Effector memory CD8-positive, alpha-beta T cell (primary cell): ENCODE results near the gene CXXC5.
A peak's percentile ranks its signal among the peaks of the same experiment; 100 is the strongest.

ENCODE experiments used
- ATAC-seq: fragments of 150-1000 bp; cut with Tn5 transposase; replicated peaks from 2 replicates; pipeline ENCODE4 v1.10.0; 2021; ENCODE audit warnings: mild to moderate bottlenecking, moderate library complexity
- DNase-seq, 3 experiments: peaks; one replicate each; pipeline ENCODE4 v3.0.0; 2021
- H3K27ac Mint-ChIP-seq, 2 donors: one replicate each; pipeline ENCODE4 v1.8.0; 2022; ENCODE audit warnings: mild to moderate bottlenecking in 2 of 2, mixed read lengths in 2 of 2, moderate library complexity in 2 of 2
- H3K27me3 Mint-ChIP-seq, 2 donors: one replicate each; pipeline ENCODE4 v1.8.0; 2022; ENCODE audit warnings: mixed read lengths in 2 of 2
- H3K36me3 Mint-ChIP-seq: one replicate; pipeline ENCODE4 v1.8.0; 2022; ENCODE audit warnings: mild to moderate bottlenecking, moderate library complexity, mixed read lengths; ENCODE audit not compliant: insufficient read depth
- H3K4me1 Mint-ChIP-seq, 2 donors: one replicate each; pipeline ENCODE4 v1.8.0; 2022; ENCODE audit warnings: low read depth in 2 of 2, mixed read lengths in 2 of 2
- H3K4me3 Mint-ChIP-seq, 2 donors: one replicate each; pipeline ENCODE4 v1.8.0; 2022; ENCODE audit warnings: mild to moderate bottlenecking in 2 of 2, mixed read lengths in 2 of 2, moderate library complexity in 2 of 2
- H3K9me3 Mint-ChIP-seq, 2 donors: one replicate each; pipeline ENCODE4 v1.8.0; 2022; ENCODE audit warnings: mixed read lengths in 2 of 2

Gene CXXC5

GRCh38 chr5:139667730-139668063 lies 19.5 kb downstream of the CXXC5 start:
- Mint-ChIP-seq H3K27me3 (no peaks in the 10 kb centered on the region), H3K9me3 (no peaks in the 10 kb centered on the region), H3K27ac (peak overlapping the region; percentile 90 to 96), H3K36me3 (peaks cover 4% of the 10 kb centered on the region), H3K4me3 (peak overlapping the region; percentile 81 to 92), H3K4me1 (peaks cover 55 to 58% of the 10 kb centered on the region in 2 donors)
- DNase-seq (no peak), ATAC-seq (no peak)

DNA sequence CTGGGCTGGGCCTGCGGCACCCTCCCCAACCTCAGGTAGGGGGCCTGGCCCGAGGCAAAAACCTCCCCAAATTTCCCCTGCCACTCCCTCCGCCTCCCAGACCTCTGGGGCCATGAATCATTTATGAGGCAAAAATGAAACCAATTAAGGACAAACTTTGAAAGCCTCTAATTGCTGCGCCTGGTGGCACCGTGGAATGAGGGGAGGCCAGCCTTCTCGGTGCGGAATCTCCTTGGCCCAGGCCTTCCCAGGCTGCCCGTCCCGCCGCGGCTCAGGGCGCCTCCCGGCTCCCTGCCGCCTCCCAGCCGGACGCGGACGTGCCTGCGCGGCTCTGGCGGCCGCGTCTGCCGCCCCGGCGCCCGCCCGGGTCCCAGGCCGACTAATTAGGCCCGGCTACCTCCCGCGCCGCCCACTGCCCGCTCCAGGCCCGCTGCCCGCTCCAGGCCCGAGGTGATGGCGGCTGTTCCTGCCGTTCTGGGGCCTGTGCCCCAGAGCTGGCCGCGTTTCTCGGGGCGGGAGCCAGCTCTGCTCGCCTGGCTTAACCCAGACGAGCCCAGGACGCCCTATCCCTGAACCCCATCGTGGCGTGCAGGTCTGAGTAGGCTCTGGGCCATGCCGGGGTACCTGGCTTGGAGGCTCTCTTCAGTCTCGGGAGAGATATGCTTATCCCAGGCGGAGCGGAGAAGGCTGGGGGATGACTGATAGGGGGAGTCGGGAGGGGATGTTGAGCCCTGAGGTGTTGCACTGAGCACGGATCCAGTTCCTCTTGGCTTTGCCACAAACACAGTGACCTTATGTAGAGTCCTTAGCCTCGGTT lies 20.1 kb downstream of the CXXC5 start:
- ATAC-seq (peak; percentile 34), DNase-seq (peak in 2 of 3 experiments; percentile 22 to 37)
- Mint-ChIP-seq H3K9me3 (no peaks in the 10 kb centered on the region), H3K27me3 (no peaks in the 10 kb centered on the region), H3K4me3 (peak overlapping the region; percentile 81 to 92), H3K27ac (peak overlapping the region; percentile 90 to 96), H3K4me1 (peaks cover 53 to 55% of the 10 kb centered on the region in 2 donors), H3K36me3 (peaks cover 4% of the 10 kb centered on the region)

GRCh38 chr5:139668924-139669661 lies 20.9 kb downstream of the CXXC5 start:
- H3K27me3 Mint-ChIP-seq, result no peaks in the 10 kb centered on the region
- H3K36me3 Mint-ChIP-seq, result peaks cover 4% of the 10 kb centered on the region
- no peak for ATAC-seq
- H3K9me3 Mint-ChIP-seq, result no peaks in the 10 kb centered on the region
- no peak for DNase-seq
- peak overlapping the region; percentile 81 to 92 for H3K4me3 Mint-ChIP-seq
- peak overlapping the region; percentile 90 to 96 for H3K27ac Mint-ChIP-seq
- peaks cover 49 to 52% of the 10 kb centered on the region in 2 donors for H3K4me1 Mint-ChIP-seq

- H3K9me3 Mint-ChIP-seq, result no peaks in the 10 kb centered on the region
- DNase-seq (peak in 2 of 3 experiments; percentile 35 to 36), ATAC-seq (peak; percentile 39)
- peaks cover 4% of the 10 kb centered on the region for H3K36me3 Mint-ChIP-seq
- H3K27me3 Mint-ChIP-seq, result no peaks in the 10 kb centered on the region
- H3K4me1 Mint-ChIP-seq, result peaks cover 46 to 49% of the 10 kb centered on the region in 2 donors
- H3K4me3 Mint-ChIP-seq, result peak overlapping the region; percentile 81 to 92
- peak overlapping the region; percentile 90 to 96 for H3K27ac Mint-ChIP-seq
Measured at GRCh38 chr5:139669662-139670368, 21.7 kb downstream of the CXXC5 start.

DNA sequence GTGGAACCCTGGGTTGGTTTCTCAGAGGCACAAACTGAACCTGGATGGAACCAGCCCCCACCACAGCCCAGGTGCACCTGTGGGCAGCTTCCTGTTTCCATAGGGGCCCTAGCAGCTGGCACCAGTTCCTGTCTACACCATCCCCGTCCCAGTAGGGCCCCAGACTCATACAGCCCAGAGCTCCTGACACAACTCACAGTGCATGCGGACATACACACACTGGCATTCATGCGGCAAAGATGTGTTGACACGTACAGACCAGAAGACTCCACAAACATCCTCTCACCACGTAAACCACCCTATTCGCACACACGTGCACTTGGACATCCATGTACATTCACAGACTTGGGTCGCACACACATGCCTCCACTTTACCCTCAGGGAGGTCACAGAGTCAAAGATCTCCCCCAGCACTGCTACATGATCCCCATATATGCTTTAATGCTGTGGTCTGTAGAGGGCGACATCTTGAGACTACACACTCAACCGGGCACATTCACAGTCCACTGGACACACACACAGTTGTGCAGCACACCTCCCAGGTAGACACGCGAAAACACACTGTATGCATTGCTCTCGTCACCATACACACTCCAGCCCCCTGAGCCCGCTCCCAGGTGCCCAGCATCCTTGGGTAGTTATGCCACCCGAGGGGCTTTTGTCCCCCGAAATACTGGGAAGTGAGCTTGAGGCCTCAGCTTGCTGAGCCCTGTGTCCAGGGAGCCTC lies 22.4 kb downstream of the CXXC5 start:
- Mint-ChIP-seq H3K4me3 (peak overlapping the region; percentile 81 to 92), H3K4me1 (peaks cover 48 to 52% of the 10 kb centered on the region in 2 donors), H3K27ac (peak overlapping the region; percentile 90 to 96), H3K27me3 (no peaks in the 10 kb centered on the region), H3K36me3 (peaks cover 4% of the 10 kb centered on the region), H3K9me3 (no peaks in the 10 kb centered on the region)
- DNase-seq, result peak in 2 of 3 experiments; percentile 26 to 36
- peak; percentile 49 for ATAC-seq

DNA sequence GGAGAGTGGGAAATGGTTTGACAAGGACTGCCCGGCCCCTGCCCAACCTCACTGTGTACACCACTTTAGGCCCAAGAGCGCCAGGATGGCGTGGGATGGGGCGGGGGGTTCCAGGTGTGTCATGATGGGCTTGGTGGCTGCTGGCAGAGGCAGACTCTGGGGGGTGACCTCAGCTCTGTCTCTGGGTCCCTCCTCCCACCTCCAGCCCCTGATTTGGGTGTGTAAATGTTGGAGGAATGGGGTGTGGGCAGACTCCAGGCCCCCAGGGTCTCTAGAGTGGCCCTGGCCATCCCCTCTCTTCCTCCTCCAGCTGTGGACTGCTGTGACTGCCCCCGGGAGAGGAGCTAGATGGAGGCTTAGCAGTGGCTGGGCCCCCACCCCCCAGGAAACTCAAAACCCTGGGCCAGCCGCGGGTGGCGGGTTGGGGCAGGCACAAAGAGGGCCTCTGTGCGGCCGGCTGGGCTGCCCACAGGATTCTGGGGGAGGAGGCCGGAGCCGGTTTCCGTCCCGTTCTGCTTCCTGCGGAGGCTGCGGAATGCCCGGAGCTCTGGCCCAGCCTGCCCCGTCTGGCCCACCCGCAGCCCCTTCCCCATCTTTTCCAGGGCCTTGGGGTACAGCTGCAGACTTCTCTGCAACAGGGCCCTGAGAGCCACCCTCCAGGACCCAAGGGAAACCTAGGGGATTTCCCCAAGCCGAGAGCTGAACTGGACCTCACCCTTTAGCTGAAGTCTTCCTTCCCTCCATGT lies 23.1 kb downstream of the CXXC5 start:
- Mint-ChIP-seq H3K9me3 (no peaks in the 10 kb centered on the region), H3K36me3 (peaks cover 4% of the 10 kb centered on the region), H3K27ac (peak overlapping the region; percentile 93 to 96), H3K27me3 (no peaks in the 10 kb centered on the region), H3K4me1 (peaks cover 48% of the 10 kb centered on the region in 2 donors), H3K4me3 (peak overlapping the region; percentile 81 to 92)
- DNase-seq (no peak), ATAC-seq (no peak)

DNA sequence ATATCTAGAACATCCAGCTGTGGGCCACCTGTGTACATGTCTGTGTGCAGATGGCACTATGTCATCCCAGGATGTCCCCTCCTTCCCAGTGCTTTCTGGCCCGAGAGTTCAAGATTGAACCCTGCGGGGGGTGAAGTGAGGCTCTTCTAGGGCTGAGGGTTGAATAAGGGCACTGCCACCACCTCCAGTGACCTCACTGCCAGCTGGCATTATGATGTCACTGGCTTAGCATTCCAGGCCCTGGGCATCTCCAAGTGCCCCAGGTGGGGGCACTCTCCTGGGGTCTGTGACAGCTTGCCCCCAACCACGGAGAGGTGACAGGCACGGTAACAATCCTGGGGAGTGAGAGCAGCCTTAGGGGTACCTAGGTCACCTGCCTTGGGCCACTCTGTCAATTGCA lies 27.1 kb downstream of the CXXC5 start:
- peak overlapping the region in 1 of 2 donors; percentile 29 for H3K27ac Mint-ChIP-seq
- H3K4me1 Mint-ChIP-seq, result peaks cover 23 to 25% of the 10 kb centered on the region in 2 donors
- ATAC-seq (no peak), DNase-seq (no peak)
- peaks cover 4% of the 10 kb centered on the region for H3K36me3 Mint-ChIP-seq
- H3K27me3 Mint-ChIP-seq, result no peaks in the 10 kb centered on the region
- H3K9me3 Mint-ChIP-seq, result no peaks in the 10 kb centered on the region
- H3K4me3 Mint-ChIP-seq, result no peak overlapping the region

- Mint-ChIP-seq H3K36me3 (peaks cover 7% of the 10 kb centered on the region), H3K27me3 (no peaks in the 10 kb centered on the region), H3K4me3 (no peak overlapping the region), H3K27ac (no peak overlapping the region), H3K4me1 (peaks cover 16 to 19% of the 10 kb centered on the region in 2 donors), H3K9me3 (no peaks in the 10 kb centered on the region)
- DNase-seq (no peak), ATAC-seq (no peak)
Measured at GRCh38 chr5:139675825-139676224, 27.7 kb downstream of the CXXC5 start.

- Mint-ChIP-seq H3K36me3 (peaks cover 7% of the 10 kb centered on the region), H3K9me3 (no peaks in the 10 kb centered on the region), H3K4me3 (no peak overlapping the region), H3K27ac (peak overlapping the region; percentile 83 to 84), H3K4me1 (peaks cover 13 to 18% of the 10 kb centered on the region in 2 donors), H3K27me3 (no peaks in the 10 kb centered on the region)
- no peak for ATAC-seq
- DNase-seq, result no peak
Measured at GRCh38 chr5:139676406-139676805, 28.3 kb downstream of the CXXC5 start.

GRCh38 chr5:139676951-139677735 lies 29.0 kb downstream of the CXXC5 start:
- no peak overlapping the region for H3K4me3 Mint-ChIP-seq
- peak overlapping the region; percentile 83 to 84 for H3K27ac Mint-ChIP-seq
- peaks cover 7 to 14% of the 10 kb centered on the region in 2 donors for H3K4me1 Mint-ChIP-seq

DNA sequence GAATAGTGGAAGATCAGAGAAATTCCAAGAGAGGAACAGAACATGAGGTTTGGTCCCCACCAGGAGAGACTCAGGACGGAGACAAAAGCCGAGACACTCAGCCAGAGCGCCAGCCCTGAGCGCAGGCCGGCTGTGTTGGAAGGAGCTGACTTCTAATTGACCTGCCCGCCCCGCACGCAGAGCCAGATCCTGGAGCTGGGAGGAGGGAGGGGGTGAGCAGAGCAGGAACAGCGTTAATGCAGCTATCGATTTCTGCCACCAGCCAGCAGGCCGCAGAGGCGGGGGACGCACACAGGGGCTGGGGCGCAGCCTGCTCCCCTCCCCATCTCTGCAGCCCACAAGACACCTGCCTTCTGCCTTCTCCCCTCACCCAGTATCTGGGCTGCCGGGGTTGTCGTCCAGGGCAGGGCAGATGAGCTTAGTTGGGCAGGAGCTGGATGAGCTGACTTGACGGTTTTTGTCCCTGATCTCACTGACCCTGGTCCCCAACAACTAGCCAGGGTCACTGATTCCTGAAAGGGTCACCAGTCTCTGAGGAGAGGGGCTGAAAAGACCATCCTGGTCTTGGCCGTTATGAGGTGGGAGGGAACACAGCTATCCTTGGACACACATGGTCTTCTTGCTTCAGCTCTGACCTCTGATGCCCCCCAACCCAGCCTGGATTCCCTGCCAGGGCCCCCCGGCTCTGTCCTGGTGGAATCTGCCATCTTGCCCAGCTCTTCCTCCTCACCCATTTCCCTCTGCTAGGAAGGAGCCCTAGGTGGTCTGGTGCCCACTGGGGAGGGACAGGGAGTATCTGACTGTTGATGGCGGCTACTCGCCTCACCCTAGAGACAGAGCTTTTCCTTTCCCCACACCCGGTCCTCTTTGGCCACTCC lies 29.8 kb downstream of the CXXC5 start:
- no peak for DNase-seq
- Mint-ChIP-seq H3K4me1 (peaks cover 3 to 7% of the 10 kb centered on the region in 2 donors), H3K36me3 (peaks cover 7% of the 10 kb centered on the region), H3K27me3 (no peaks in the 10 kb centered on the region), H3K27ac (peak overlapping the region in 1 of 2 donors; percentile 51), H3K4me3 (no peak overlapping the region), H3K9me3 (no peaks in the 10 kb centered on the region)
- no peak for ATAC-seq

More at GRCh38 chr5:139676951-139677735, 29.0 kb downstream of the CXXC5 start:
- DNase-seq (no peak), ATAC-seq (no peak)
- H3K27me3 Mint-ChIP-seq, result no peaks in the 10 kb centered on the region
- H3K36me3 Mint-ChIP-seq, result peaks cover 5% of the 10 kb centered on the region
- H3K9me3 Mint-ChIP-seq, result no peaks in the 10 kb centered on the region
